H9 (cell line): ENCODE measurements around the gene COL18A1. TPM values are rescaled to one million over a fixed set of nuclear protein-coding genes. Genes with fewer than 3 reads are reported as not detected.

Experiments used
- DNase-seq: peaks from one replicate; pipeline ENCODE4 v3.0.0-alpha.2; 2017
- H2AFZ ChIP-seq: one replicate; pipeline ENCODE4 v1.6.1; 2013; ENCODE audit warnings: mild to moderate bottlenecking, low read length, control low read depth, moderate library complexity
- H2AK5ac ChIP-seq: 2 replicates; pipeline ENCODE4 v1.6.1; 2013; ENCODE audit warnings: low read length, control low read depth, mixed read lengths; ENCODE audit not compliant: insufficient read length
- H2BK120ac ChIP-seq: one replicate; pipeline ENCODE4 v1.6.1; 2013; ENCODE audit warnings: low read depth, mild to moderate bottlenecking, low read length, control low read depth, inconsistent platforms; ENCODE audit not compliant: poor library complexity, severe bottlenecking
- H2BK12ac ChIP-seq: 2 replicates; pipeline ENCODE4 v1.6.1; 2013; ENCODE audit warnings: low read length, control low read depth, mixed read lengths, low read depth; ENCODE audit not compliant: insufficient read length
- H2BK15ac ChIP-seq: 2 replicates; pipeline ENCODE4 v1.6.1; 2013; ENCODE audit warnings: low read depth, low read length, control low read depth
- H2BK20ac ChIP-seq: one replicate; pipeline ENCODE4 v1.6.1; 2013; ENCODE audit warnings: low read depth, mild to moderate bottlenecking, low read length, control low read depth, inconsistent platforms; ENCODE audit not compliant: poor library complexity, severe bottlenecking
- H2BK5ac ChIP-seq: 2 replicates; pipeline ENCODE4 v1.6.1; 2013; ENCODE audit warnings: low read length, control low read depth, mixed read lengths; ENCODE audit not compliant: insufficient read length
- H3K14ac ChIP-seq: 2 replicates; pipeline ENCODE4 v1.6.1; 2013; ENCODE audit warnings: low read length, control low read depth; ENCODE audit not compliant: insufficient read depth
- H3K18ac ChIP-seq: 2 replicates; pipeline ENCODE4 v1.6.1; 2013; ENCODE audit warnings: low read depth, mild to moderate bottlenecking, mixed read lengths, low read length, control low read depth; ENCODE audit not compliant: insufficient read length
- H3K23ac ChIP-seq: 2 replicates; pipeline ENCODE4 v1.6.1; 2013; ENCODE audit warnings: low read length, control low read depth, mixed read lengths, low read depth; ENCODE audit not compliant: insufficient read length
- H3K23me2 ChIP-seq: 2 replicates; pipeline ENCODE4 v1.6.1; 2013; ENCODE audit warnings: low read depth, mild to moderate bottlenecking, mixed read lengths, low read length, control low read depth; ENCODE audit not compliant: insufficient read length, poor library complexity, severe bottlenecking
- H3K27ac ChIP-seq: 2 replicates; pipeline ENCODE4 v1.5.1; 2013; ENCODE audit warnings: low read length, control low read depth, mixed read lengths, low read depth; ENCODE audit not compliant: insufficient read length
- H3K27me3 ChIP-seq: 2 replicates; pipeline ENCODE4 v1.6.1; 2013; ENCODE audit warnings: low read length, control low read depth, inconsistent platforms; ENCODE audit not compliant: insufficient read depth
- H3K4ac ChIP-seq: 2 replicates; pipeline ENCODE4 v1.6.1; 2013; ENCODE audit warnings: low read depth, mild to moderate bottlenecking, control low read depth, inconsistent platforms, low read length, moderate library complexity
- H3K4me1 ChIP-seq: 2 replicates; pipeline ENCODE4 v1.6.1; 2013; ENCODE audit warnings: low read length, control low read depth, inconsistent platforms; ENCODE audit not compliant: insufficient read depth
- H3K4me2 ChIP-seq: 2 replicates; pipeline ENCODE4 v1.6.1; 2013; ENCODE audit warnings: low read length, control low read depth, mixed read lengths; ENCODE audit not compliant: insufficient read length, insufficient read depth
- H3K56ac ChIP-seq: 2 replicates; pipeline ENCODE4 v1.6.1; 2013; ENCODE audit warnings: low read depth, mild to moderate bottlenecking, mixed read lengths, low read length, control low read depth; ENCODE audit not compliant: insufficient read length
- H3K79me1 ChIP-seq: 2 replicates; pipeline ENCODE4 v1.6.1; 2013; ENCODE audit warnings: low read depth, mild to moderate bottlenecking, moderate library complexity, low read length, control low read depth, inconsistent platforms; ENCODE audit not compliant: insufficient read depth, poor library complexity, severe bottlenecking
- H3K79me2 ChIP-seq: 2 replicates; pipeline ENCODE4 v1.6.1; 2013; ENCODE audit warnings: low read length, control low read depth, inconsistent platforms; ENCODE audit not compliant: insufficient read depth
- H3K9ac ChIP-seq: 2 replicates; pipeline ENCODE4 v1.6.1; 2013; ENCODE audit warnings: low read length, control low read depth, mixed read lengths; ENCODE audit not compliant: insufficient read length; ENCODE audit errors: extremely low read depth
- H3K9me3 ChIP-seq: one replicate; pipeline ENCODE4 v1.6.1; 2013; ENCODE audit warnings: low read depth, low read length, inconsistent platforms; ENCODE audit not compliant: control insufficient read depth
- H3T11ph ChIP-seq: one replicate; pipeline ENCODE4 v1.6.1; 2013; ENCODE audit warnings: mild to moderate bottlenecking, low read length, control low read depth, inconsistent platforms
- H4K20me1 ChIP-seq: one replicate; pipeline ENCODE4 v1.6.1; 2013; ENCODE audit not compliant: control insufficient read depth, insufficient read length, insufficient read depth
- H4K5ac ChIP-seq: 2 replicates; pipeline ENCODE4 v1.6.1; 2013; ENCODE audit warnings: low read depth, mild to moderate bottlenecking, mixed read lengths, low read length, control low read depth; ENCODE audit not compliant: insufficient read length
- H4K8ac ChIP-seq: replicated peaks from 2 replicates; pipeline ENCODE4 v1.6.1; 2013; ENCODE audit warnings: low read length, control low read depth, mixed read lengths, low read depth; ENCODE audit not compliant: insufficient read length
- H4K91ac ChIP-seq: 2 replicates; pipeline ENCODE4 v1.6.1; 2013; ENCODE audit warnings: low read depth, mild to moderate bottlenecking, moderate library complexity, mixed read lengths, low read length, control low read depth; ENCODE audit not compliant: insufficient read length
- H3K27ac Mint-ChIP-seq, 3 experiments: 2 replicates in 2 of 3; 3 replicates in 1 of 3; pipeline ENCODE4 v1.8.0; 2020 to 2021; ENCODE audit warnings: mixed read lengths in 3 of 3, mild to moderate bottlenecking in 1 of 3, moderate library complexity in 1 of 3
- H3K27me3 Mint-ChIP-seq: 2 replicates; pipeline ENCODE4 v1.8.0; 2021; ENCODE audit warnings: low read depth, mild to moderate bottlenecking, moderate library complexity, mixed read lengths
- H3K36me3 Mint-ChIP-seq, 3 experiments: 2 replicates in 2 of 3; 3 replicates in 1 of 3; pipeline ENCODE4 v1.8.0; 2020 to 2021; ENCODE audit warnings: low read depth in 3 of 3, mixed read lengths in 3 of 3; ENCODE audit not compliant: insufficient read depth in 1 of 3
- H3K4me1 Mint-ChIP-seq, 2 experiments: 2 replicates each; pipeline ENCODE4 v1.8.0; 2020; ENCODE audit warnings: mixed read lengths in 2 of 2
- H3K4me3 Mint-ChIP-seq, 2 experiments: 2 replicates in 1 of 2; 3 replicates in 1 of 2; pipeline ENCODE4 v1.8.0; 2020 to 2021; ENCODE audit warnings: mild to moderate bottlenecking in 2 of 2, mixed read lengths in 2 of 2, moderate library complexity in 1 of 2
- H3K9me3 Mint-ChIP-seq, 2 experiments: 2 replicates in 1 of 2; 3 replicates in 1 of 2; pipeline ENCODE4 v1.8.0; 2020; ENCODE audit warnings: mild to moderate bottlenecking in 2 of 2, mixed read lengths in 2 of 2, moderate library complexity in 1 of 2
- WGBS: extraction: QIAGEN DNeasy Blood & Tissue Kit; methylation state at CpG from one replicate; pipeline ENCODE4 v1.1.7; 2013; ENCODE audit warnings: missing lambda C conversion rate, low lambda C conversion rate, mixed read lengths; ENCODE audit not compliant: insufficient read length; ENCODE audit errors: extremely low coverage; 5-methylcytosine and 5-hydroxymethylcytosine counted together
- total RNA-seq: library from RNA; stranded (reverse); gene quantifications from 2 replicates; pipeline ENCODE4 v1.2.1, GENCODE V29; 2021
- TF ChIP-seq, protein P1 (sequence below): fragments of 200-600 bp; sonication (generic); conservative IDR thresholded peaks from 3 replicates; pipeline ENCODE4 v1.8.0; 2021; ENCODE audit warnings: antibody characterized with exemption, mild to moderate bottlenecking

Gene COL18A1
- total RNA-seq, 1 experiment from 2014 or later, result 232 TPM

DNA sequence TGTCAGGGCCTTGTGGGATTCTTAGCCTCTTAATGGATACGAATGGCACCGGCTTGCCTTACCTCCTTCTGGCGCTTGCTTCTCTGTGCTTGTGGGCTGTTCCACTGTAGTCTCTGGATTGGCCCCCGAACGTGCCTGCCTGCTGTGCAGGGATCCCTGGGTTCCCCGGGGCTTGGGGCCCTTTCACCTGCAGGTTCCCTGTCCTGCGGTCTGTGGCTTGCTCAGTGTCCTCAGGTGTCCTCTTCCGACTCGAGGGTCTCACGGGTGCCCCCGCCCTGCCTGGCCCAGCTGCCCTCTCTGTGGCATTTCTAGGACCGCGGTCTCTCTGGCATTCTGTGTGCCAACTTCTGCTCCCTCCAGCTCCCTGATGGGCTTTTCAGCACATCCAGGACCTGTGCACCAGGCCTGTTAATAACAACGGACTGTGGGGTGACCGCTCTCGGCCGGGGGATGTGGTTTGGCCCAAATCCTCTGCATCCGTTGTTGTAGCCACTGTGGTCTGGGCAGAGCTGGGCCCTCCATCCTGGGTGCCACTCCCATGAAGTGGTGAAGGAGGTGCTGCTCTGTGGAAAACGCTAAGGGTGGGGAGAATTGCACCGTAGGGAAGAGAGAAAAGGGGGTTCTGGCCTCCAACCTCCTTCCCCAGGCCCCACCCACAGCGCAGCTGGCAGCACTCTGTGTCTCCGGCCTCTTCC, 12.4 kb downstream of the COL18A1 start:
- no peak overlapping the region for H3K4me2 ChIP-seq
- no peaks in the 10 kb centered on the region for H3K9me3 Mint-ChIP-seq
- H4K20me1 ChIP-seq, result peaks cover 4% of the 10 kb centered on the region
- no peak overlapping the region for H2BK15ac ChIP-seq
- TF ChIP-seq, protein P1, sequence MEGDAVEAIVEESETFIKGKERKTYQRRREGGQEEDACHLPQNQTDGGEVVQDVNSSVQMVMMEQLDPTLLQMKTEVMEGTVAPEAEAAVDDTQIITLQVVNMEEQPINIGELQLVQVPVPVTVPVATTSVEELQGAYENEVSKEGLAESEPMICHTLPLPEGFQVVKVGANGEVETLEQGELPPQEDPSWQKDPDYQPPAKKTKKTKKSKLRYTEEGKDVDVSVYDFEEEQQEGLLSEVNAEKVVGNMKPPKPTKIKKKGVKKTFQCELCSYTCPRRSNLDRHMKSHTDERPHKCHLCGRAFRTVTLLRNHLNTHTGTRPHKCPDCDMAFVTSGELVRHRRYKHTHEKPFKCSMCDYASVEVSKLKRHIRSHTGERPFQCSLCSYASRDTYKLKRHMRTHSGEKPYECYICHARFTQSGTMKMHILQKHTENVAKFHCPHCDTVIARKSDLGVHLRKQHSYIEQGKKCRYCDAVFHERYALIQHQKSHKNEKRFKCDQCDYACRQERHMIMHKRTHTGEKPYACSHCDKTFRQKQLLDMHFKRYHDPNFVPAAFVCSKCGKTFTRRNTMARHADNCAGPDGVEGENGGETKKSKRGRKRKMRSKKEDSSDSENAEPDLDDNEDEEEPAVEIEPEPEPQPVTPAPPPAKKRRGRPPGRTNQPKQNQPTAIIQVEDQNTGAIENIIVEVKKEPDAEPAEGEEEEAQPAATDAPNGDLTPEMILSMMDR, result no peak
- H3K36me3 Mint-ChIP-seq, result peaks cover 0 to 18% (median 10%) of the 10 kb centered on the region in 3 experiments; a peak in 6 of 7 replicates
- no peak overlapping the region for H2AK5ac ChIP-seq
- no peak overlapping the region for H2BK5ac ChIP-seq
- H3K79me2 ChIP-seq, result peaks cover 83% of the 10 kb centered on the region; the same call in 1 of the 2 replicates
- H3K4me1 Mint-ChIP-seq, result peaks cover 49 to 55% of the 10 kb centered on the region in 2 experiments
- no peaks in the 10 kb centered on the region for H3K27me3 ChIP-seq
- peaks cover 6% of the 10 kb centered on the region for H3K4me1 ChIP-seq
- H3K9ac ChIP-seq, result no peak overlapping the region
- H3K27ac ChIP-seq, result no peak overlapping the region
- no peak overlapping the region for H3K18ac ChIP-seq
- no peak for DNase-seq
- H4K5ac ChIP-seq, result no peak overlapping the region
- no peak overlapping the region for H3K14ac ChIP-seq
- peak overlapping the region in 2 of 3 experiments; percentile 64 to 91; a peak in 3 of 7 replicates for H3K27ac Mint-ChIP-seq
- H3T11ph ChIP-seq, result no peak overlapping the region
- H3K27me3 Mint-ChIP-seq, result no peaks in the 10 kb centered on the region
- H2BK120ac ChIP-seq, result no peak overlapping the region
- H3K9me3 ChIP-seq, result no peaks in the 10 kb centered on the region
- no peak overlapping the region for H3K56ac ChIP-seq
- no peaks in the 10 kb centered on the region for H3K23me2 ChIP-seq
- H2BK20ac ChIP-seq, result no peak overlapping the region
- no peak overlapping the region for H2AFZ ChIP-seq
- peak overlapping the region in 1 of 2 experiments; percentile 8; a peak in 1 of 5 replicates for H3K4me3 Mint-ChIP-seq
- H3K4ac ChIP-seq, result no peak overlapping the region
- H4K8ac ChIP-seq, result no peak overlapping the region
- no peak overlapping the region for H3K23ac ChIP-seq
- peaks cover 17% of the 10 kb centered on the region for H3K79me1 ChIP-seq
- H4K91ac ChIP-seq, result no peak overlapping the region
- no peak overlapping the region for H2BK12ac ChIP-seq
- no CpG with 5 or more reads among the region's 22 CpGs for WGBS
